Neutrophil (primary cell): ENCODE data around the gene TRA2B.

Experiments
- H3K27ac ChIP-seq: fragments of 200-600 bp; sonication (generic); 2 replicates; pipeline ENCODE4 v1.5.1; 2016; ENCODE audit warnings: mild to moderate bottlenecking, moderate library complexity
- H3K27me3 ChIP-seq: fragments of 200-600 bp; sonication (generic); 2 replicates; pipeline ENCODE4 v1.6.0; 2016; ENCODE audit warnings: mild to moderate bottlenecking
- H3K36me3 ChIP-seq: fragments of 200-600 bp; sonication (generic); 2 replicates; pipeline ENCODE4 v1.5.1; 2017
- H3K4me1 ChIP-seq, 2 experiments: fragments of 200-600 bp in 1 of 2; sonication (generic) in 1 of 2; 1 replicate in 1 of 2; 2 replicates in 1 of 2; pipeline versions ENCODE4 v1.5.1 to v1.6.1; 2013 to 2016; ENCODE audit warnings: low read depth in 1 of 2, low read length in 1 of 2, mild to moderate bottlenecking in 1 of 2, moderate library complexity in 1 of 2; ENCODE audit not compliant: control insufficient read depth in 1 of 2, insufficient read depth in 1 of 2
- H3K4me3 ChIP-seq, 2 experiments: fragments of 200-600 bp in 1 of 2; sonication (generic) in 1 of 2; 1 replicate in 1 of 2; 2 replicates in 1 of 2; pipeline ENCODE4 v1.5.1; 2013 to 2016; ENCODE audit warnings: low read depth in 1 of 2, low read length in 1 of 2, mild to moderate bottlenecking in 1 of 2, moderate library complexity in 1 of 2
- H3K9me3 ChIP-seq: fragments of 200-600 bp; sonication (generic); 2 replicates; pipeline ENCODE4 v1.5.1; 2016
- TF ChIP-seq, protein P1 (sequence below): fragments of 200-600 bp; sonication (generic); IDR thresholded peaks from 2 replicates; pipeline ENCODE4 v1.5.1; 2016; ENCODE audit warnings: antibody characterized with exemption

Gene TRA2B

GRCh38 chr3:185935465-185936272 is 2.1 kb downstream of the TRA2B start:
- Histone ChIP-seq H3K4me1 (peaks cover 67 to 70% of the 10 kb centered on the region in 2 experiments), H3K27ac (peak overlapping the region; percentile 96), H3K27me3 (no peaks in the 10 kb centered on the region)

GRCh38 chr3:185934767-185935464 is 2.9 kb downstream of the TRA2B start:
- Histone ChIP-seq H3K27ac (peak overlapping the region; percentile 96), H3K36me3 (no peaks in the 10 kb centered on the region), H3K4me3 (peak overlapping the region; percentile 10 to 98), H3K4me1 (peaks cover 75 to 77% of the 10 kb centered on the region in 2 experiments), H3K9me3 (no peaks in the 10 kb centered on the region), H3K27me3 (no peaks in the 10 kb centered on the region)
- TF ChIP-seq, protein P1, sequence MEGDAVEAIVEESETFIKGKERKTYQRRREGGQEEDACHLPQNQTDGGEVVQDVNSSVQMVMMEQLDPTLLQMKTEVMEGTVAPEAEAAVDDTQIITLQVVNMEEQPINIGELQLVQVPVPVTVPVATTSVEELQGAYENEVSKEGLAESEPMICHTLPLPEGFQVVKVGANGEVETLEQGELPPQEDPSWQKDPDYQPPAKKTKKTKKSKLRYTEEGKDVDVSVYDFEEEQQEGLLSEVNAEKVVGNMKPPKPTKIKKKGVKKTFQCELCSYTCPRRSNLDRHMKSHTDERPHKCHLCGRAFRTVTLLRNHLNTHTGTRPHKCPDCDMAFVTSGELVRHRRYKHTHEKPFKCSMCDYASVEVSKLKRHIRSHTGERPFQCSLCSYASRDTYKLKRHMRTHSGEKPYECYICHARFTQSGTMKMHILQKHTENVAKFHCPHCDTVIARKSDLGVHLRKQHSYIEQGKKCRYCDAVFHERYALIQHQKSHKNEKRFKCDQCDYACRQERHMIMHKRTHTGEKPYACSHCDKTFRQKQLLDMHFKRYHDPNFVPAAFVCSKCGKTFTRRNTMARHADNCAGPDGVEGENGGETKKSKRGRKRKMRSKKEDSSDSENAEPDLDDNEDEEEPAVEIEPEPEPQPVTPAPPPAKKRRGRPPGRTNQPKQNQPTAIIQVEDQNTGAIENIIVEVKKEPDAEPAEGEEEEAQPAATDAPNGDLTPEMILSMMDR: no peak

More at GRCh38 chr3:185935465-185936272, 2.1 kb downstream of the TRA2B start:
- Histone ChIP-seq H3K36me3 (no peaks in the 10 kb centered on the region), H3K9me3 (no peaks in the 10 kb centered on the region), H3K4me3 (peak overlapping the region; percentile 98)
- TF ChIP-seq, protein P1: no peak

GRCh38 chr3:185934174-185934557 is 3.6 kb downstream of the TRA2B start:
- peaks cover 81 to 85% of the 10 kb centered on the region in 2 experiments for H3K4me1 ChIP-seq
- TF ChIP-seq, protein P1: no peak
- H3K27ac ChIP-seq: peak overlapping the region; percentile 96

DNA sequence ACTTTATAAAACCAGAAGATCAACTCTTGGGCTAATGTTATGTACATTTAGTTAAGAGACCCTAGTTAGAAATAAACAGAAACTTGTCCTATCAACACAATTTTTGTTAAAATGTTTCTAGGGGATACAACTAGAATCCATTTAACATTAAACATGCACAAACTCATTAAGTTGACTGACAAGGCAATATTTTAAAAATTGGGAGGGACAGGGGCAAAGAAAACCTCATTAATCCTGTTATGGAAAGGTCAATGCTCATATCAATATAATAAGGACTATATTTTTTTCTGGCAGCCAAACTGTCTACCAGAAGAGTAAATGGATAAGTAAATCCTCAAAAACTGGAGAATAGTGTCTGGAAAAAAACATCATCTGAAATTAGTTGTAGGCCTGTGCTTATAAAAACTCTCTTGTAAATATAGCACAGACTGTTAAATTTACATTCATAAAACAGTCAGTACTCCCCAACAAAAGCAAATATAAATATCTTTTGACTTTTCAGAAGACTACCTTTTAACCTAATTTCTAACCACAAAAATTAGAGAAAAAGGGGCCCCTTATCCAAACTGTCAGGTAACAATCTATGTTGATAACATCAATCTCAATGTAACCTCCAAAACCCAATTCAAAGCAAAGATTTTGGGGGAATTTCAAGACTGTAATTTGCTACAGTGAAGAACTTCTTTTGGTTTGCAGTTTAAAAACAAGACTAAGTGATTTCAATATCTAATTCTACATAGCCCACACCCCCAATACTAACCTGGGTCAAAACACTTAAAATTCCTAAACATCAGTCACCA is 4.2 kb downstream of the TRA2B start:
- Histone ChIP-seq H3K4me3 (no peak overlapping the region), H3K27me3 (no peaks in the 10 kb centered on the region), H3K9me3 (no peaks in the 10 kb centered on the region), H3K27ac (peak overlapping the region; percentile 96), H3K36me3 (no peaks in the 10 kb centered on the region), H3K4me1 (peaks cover 87 to 91% of the 10 kb centered on the region in 2 experiments)
- TF ChIP-seq, protein P1: no peak

More at GRCh38 chr3:185934174-185934557, 3.6 kb downstream of the TRA2B start:
- Histone ChIP-seq H3K36me3 (no peaks in the 10 kb centered on the region), H3K9me3 (no peaks in the 10 kb centered on the region), H3K27me3 (no peaks in the 10 kb centered on the region), H3K4me3 (no peak overlapping the region)
